GM19025 (cell line): Measurements from ENCODE around the gene ABHD17A.

Experiments used
- ATAC-seq: cut with Tn5 transposase; IDR thresholded peaks from one replicate; pipeline ENCODE4 v1.9.1; 2021; ENCODE audit warnings: mild to moderate bottlenecking, low read depth, moderate library complexity; ENCODE audit not compliant: unreplicated experiment

ABHD17A gene

DNA sequence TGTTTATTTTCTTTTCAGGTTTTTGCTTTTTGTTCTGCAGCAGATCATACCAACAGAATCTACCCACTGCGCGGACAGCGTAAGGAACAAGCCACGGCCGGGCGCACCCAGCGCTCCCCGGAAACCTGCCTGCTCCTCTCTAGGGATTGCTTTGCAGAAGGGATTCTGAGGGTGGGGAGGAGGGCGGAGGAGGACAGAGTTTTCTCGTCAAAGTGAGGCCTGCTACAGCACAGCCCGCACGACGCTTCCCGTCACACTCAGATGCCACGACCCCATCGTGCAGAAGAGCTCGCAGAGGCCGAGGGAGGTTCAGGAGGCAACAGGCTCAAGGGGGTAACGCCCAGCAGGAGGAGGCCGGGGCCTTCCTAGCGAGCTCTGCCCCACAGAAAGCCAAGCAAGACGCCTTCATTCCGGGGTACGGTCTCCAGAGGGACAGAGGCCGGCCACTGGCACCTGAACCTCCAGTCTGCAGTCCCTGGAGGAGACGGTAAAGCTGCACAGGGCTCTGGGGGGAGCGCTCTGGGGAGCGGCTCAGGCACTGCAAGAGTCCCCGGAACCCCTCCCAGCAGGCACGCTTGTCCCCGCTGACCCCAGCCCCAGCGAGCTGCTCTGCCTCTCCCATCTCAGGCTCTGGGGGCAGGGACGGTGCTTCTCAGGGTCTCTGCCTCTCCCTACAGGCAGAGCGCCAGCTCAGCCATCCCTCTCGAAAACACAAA, 43.9 kb downstream of the ABHD17A start:
- ATAC-seq = no peak

DNA sequence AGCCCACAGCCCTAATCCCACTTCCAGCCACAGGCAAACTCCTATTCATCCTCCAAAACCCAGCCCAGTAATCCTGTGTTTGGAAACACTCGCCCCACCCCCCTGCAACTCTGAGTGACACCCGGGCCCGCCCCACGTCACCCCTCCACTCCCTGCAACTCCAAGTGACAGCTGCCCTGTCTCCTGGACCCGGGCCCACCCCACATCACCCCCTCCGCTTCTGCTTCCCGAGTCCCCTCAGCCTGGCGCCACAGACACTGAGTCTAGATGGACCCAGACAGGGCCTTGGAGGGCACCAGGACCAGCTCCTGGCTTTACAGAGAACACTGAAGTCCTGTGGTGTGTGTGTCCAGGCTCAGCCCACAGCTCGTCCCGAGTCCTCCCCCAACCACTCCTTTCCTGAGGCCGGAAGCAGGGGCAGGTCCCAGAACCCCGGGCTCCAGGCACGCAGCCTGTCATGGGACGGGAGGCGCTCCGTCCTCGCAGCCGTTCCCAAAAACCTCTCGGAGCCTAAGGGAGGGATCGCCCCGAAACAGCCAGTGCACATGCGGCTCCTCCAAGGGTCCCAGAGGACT, 44.7 kb downstream of the ABHD17A start:
- no peak for ATAC-seq

- no peak for ATAC-seq
Observed at GRCh38 chr19:1839658-1840540, 45.4 kb downstream of the ABHD17A start.

DNA sequence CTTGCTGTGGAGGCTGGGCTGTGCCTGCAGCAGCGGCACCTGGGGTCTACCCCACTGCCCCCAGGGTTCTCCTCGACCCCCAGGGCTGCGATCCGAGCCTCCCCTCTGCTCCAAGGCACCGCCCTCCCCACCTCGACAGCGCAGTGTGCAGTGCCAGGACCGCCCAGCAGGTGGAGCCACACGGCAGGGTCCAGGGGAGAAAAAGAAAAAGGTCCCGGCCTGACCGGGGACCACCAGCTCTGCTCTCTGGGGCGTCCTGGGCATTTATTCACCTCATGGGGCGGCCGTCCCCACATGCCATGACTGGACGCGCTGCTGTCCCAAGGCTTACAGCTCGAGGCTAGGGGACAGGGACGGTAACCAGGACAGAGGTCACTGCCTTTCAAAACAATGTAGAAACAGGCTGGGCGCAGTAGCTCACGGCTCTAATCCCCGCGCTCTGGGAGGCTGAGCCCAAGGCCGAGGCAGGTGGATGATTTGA, 47.6 kb downstream of the ABHD17A start:
- ATAC-seq = no peak

- ATAC-seq = no peak
Observed at GRCh38 chr19:1837222-1837565, 48.1 kb downstream of the ABHD17A start.

DNA sequence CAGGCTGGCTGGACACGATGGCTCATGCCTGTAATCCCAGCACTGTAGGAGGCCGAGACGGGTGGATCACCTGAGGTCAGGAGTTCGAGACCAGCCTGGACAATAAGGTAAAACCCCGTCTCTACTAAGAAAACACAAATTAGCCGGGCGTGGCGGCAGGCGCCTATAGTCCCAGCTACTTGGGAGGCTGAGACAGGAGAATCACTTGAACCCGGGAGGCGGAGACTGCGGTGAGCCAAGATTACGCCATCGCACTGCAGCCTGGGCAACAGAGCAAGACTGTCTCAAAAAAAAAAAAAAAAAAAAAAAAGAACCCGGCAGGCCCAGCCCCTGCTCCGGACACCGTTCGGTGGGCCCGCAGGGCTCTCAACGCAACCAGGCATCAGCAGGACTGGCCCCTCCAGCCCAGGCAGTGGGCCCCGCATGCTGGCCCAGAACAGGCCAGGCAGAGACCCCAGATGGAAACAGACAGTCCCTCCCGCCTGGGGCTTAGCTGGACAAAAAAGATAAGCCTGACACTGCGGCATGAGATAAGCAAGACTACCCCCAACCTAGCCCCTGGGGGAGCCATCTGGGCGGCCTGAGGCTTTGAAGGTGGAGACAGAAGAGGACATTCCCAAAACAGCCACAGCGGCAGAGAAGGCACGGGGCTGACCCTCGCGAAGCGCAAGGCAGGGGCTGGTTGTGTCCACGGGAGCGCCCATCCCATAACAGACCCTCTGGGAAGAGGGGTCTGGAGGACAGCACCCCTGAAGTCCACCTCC, 48.7 kb downstream of the ABHD17A start:
- no peak for ATAC-seq

DNA sequence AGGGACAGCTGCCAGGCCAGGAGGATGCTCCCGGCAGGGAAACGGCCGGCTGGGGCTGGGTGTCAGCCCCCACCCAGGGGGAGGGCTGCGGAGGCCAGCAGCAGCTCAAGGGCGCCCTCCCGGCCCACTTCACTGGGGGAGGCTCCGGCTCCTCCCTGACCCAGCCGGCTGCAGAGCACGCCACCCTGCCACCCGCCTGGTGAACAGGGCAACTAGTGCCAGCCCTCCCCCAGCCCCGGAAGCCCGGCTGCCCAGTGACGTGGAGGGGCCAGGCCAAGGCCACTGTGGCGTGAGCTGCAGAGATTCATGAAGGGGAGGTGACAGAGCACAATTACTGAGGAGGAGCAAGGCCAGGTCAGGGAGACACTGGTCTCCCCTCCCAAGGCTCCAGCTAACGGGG, 51.8 kb downstream of the ABHD17A start:
- ATAC-seq = no peak

DNA sequence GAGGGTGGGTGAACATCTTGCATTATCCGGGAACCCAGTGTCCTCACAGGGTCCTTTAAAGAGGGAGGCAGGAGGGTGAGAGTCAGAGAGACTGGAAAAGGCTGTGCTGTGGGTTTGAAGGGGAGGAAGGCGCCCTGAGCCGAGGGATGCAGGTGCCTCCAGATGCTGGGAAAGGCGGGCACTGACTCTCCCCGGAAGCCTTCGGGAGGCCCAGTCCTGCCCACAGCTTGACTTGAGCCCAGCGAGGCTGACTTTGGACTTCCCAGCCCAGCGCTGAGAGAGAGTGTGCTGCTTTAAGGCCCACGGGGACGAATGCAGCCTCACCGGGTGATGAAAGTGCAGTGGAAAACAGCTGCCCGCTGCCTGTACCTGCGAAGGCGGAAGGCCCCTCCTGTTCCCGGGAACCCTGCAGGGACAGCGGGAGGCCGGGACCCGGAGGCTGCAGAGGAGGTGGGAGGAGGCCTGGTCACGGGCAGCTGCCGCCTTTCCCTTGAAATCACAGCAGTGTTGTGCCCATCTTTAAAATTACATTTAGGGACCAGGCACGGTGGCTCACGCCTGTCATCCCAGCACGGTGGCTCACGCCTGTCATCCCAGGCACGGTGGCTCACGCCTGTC, 53.1 kb downstream of the ABHD17A start:
- ATAC-seq = no peak

- ATAC-seq = no peak
Observed at GRCh38 chr19:1830978-1831377, 54.3 kb downstream of the ABHD17A start.

DNA sequence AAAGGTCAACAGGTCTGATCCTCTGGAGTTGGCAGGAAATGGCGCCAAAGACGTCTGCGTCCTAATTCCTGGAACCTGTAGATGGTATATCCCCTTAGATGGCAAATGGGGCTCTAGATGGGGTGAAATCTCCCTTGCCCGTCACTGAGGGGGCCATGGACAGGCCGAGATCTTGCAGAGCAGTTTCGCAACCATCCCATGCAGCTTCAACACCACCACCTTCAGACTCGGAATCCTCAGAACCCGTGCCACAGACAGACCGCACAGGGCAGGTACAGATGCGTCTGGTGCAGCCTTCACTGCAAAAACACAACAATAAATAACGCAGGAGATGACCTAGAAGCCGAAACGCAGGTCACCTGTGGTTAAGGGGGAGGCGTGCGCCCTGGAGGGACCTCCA, 54.7 kb downstream of the ABHD17A start:
- no peak for ATAC-seq

- no peak for ATAC-seq
Observed at GRCh38 chr19:1829958-1830357, 55.3 kb downstream of the ABHD17A start.

DNA sequence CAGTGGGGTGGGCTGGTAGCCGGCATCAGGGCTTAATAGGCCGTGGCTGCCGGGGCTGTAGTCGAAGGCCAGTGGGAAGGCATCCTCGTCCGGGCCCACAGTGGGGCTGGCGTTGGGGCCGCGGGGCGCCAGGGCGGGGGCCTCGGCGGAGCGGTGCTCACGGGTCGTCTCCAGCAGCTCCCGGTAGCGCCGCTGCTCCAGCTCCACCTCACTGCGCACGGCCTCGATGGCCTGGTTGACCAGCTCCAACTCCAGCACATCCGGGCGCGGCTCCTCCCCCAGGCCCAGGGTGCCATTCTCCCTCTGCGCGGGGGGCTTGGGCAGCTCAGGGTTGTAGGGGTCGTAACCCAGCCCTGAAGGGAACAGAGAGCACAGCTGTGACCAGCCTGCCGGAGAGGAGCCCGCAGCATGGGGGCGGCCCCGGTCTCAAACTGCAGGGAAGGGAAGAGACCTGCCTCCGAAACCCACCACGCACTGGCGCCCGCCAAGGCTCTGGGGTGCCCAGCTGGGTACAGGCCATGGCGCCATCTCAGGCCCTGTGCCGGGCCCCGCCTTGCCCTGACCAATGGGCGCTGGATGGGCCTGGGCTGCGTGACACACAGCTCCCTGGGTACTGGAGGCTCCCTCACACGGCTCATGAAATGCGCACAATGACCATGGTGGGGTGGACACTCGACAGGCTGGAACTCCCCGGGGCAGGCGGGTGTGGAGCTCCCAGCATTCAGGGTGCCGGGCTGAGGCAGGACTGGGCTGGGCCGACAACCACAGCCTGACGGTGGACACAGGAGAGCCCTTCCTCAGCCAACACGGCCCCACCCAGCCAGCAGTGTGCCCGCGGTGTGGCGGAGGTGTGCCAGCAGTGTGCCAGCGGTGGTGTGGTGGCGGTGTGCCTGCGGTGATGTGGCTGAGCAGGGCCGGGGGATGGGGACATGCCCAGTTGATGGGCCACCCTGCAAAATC, 56.7 kb downstream of the ABHD17A start:
- no peak for ATAC-seq

- ATAC-seq = no peak
Observed at GRCh38 chr19:1827566-1828278, 57.6 kb downstream of the ABHD17A start.
